HepG2 (cell line): ENCODE results near the gene FFAR4. TPM values are rescaled to one million over a fixed set of nuclear protein-coding genes. Genes with fewer than 3 reads are reported as not detected.
A peak's percentile ranks its signal among the peaks of the same experiment; 100 is the strongest.

Experiments
- ARNT2 ChIP-seq: sonication (generic); formaldehyde crosslinking; IDR thresholded peaks from 2 replicates; pipeline ENCODE4 v1.8.0; 2022; ENCODE audit warnings: mild to moderate bottlenecking, low read depth, missing genetic modification reagents, moderate library complexity
- ETV6 ChIP-seq: sonication (generic); formaldehyde crosslinking; conservative IDR thresholded peaks from 2 replicates; pipeline ENCODE4 v1.4.0; 2020; ENCODE audit warnings: missing genetic modification reagents
- ISL2 ChIP-seq: sonication (generic); formaldehyde crosslinking; IDR thresholded peaks from 2 replicates; pipeline ENCODE4 v1.5.0; 2020; ENCODE audit warnings: missing genetic modification reagents
- KLF6 ChIP-seq: IDR thresholded peaks from 2 replicates; pipeline ENCODE4 v1.8.0; 2016; ENCODE audit warnings: missing biosample characterization, missing genetic modification reagents
- MIER2 ChIP-seq: IDR thresholded peaks from 2 replicates; pipeline ENCODE4 v1.6.1; 2016; ENCODE audit warnings: missing biosample characterization, missing genetic modification reagents
- SMYD3 ChIP-seq: sonication (generic); formaldehyde crosslinking; IDR thresholded peaks from 2 replicates; pipeline ENCODE4 v1.8.1; 2023; ENCODE audit warnings: mild to moderate bottlenecking, missing genetic modification reagents
- SP4 ChIP-seq: sonication (generic); formaldehyde crosslinking; IDR thresholded peaks from 2 replicates; pipeline ENCODE4 v1.8.1; 2023; ENCODE audit warnings: mild to moderate bottlenecking, missing genetic modification reagents
- U2AF1 ChIP-seq: fragments of 200-400 bp; formaldehyde crosslinking; optimal IDR thresholded peaks from 2 replicates; pipeline ENCODE3; 2017; ENCODE audit warnings: mild to moderate bottlenecking, low read depth, low read length
- ZBTB42 ChIP-seq: sonication (generic); formaldehyde crosslinking; IDR thresholded peaks from 2 replicates; pipeline ENCODE4 v1.5.0; 2020; ENCODE audit warnings: mild to moderate bottlenecking, missing genetic modification reagents
- ZFAT ChIP-seq: sonication (generic); formaldehyde crosslinking; conservative IDR thresholded peaks from 2 replicates; pipeline ENCODE4 v1.8.1; 2023; ENCODE audit warnings: missing genetic modification reagents, inconsistent platforms
- ZFP36 ChIP-seq: fragments of 150-350 bp; IDR thresholded peaks from 2 replicates; pipeline ENCODE4 v1.6.1; 2018; ENCODE audit warnings: borderline replicate concordance, low read length, low read depth; ENCODE audit not compliant: partially characterized antibody
- ZNF143 ChIP-seq: sonication (generic); formaldehyde crosslinking; IDR thresholded peaks from 2 replicates; pipeline ENCODE4 v1.4.0; 2020; ENCODE audit warnings: missing genetic modification reagents
- ZNF205 ChIP-seq: IDR thresholded peaks from 2 replicates; pipeline ENCODE4 v1.6.1; 2018; ENCODE audit warnings: missing biosample characterization, missing genetic modification reagents
- ZNF547 ChIP-seq: sonication (generic); formaldehyde crosslinking; IDR thresholded peaks from 2 replicates; pipeline ENCODE4 v1.5.1; 2020; ENCODE audit warnings: mild to moderate bottlenecking, missing genetic modification reagents
- ZNF724P ChIP-seq: sonication (generic); formaldehyde crosslinking; IDR thresholded peaks from 2 replicates; pipeline ENCODE4 v1.8.0; 2022; ENCODE audit warnings: missing genetic modification reagents, borderline replicate concordance
- ZNF766 ChIP-seq: sonication (generic); formaldehyde crosslinking; IDR thresholded peaks from 2 replicates; pipeline ENCODE4 v1.5.0; 2020; ENCODE audit warnings: missing genetic modification reagents, borderline replicate concordance
- ZNF788 ChIP-seq: sonication (generic); formaldehyde crosslinking; IDR thresholded peaks from 2 replicates; pipeline ENCODE4 v1.5.0; 2020; ENCODE audit warnings: mild to moderate bottlenecking, missing genetic modification reagents, borderline replicate concordance
- polyA plus RNA-seq, 8 experiments: library from polyadenylated mRNA; depleted of rRNA in 3 of 8; stranded (reverse) in 7 of 8; unstranded in 1 of 8; fragments of >200 nt; fragmentation: Illumina TruSeq in 4 of 8; extraction: Trizol in 4 of 8; gene quantifications; 2 replicates each; pipeline versions ENCODE4 v1.2.1 to v1.2.3, GENCODE V29; 2011 to 2016; ENCODE audit warnings: low read depth in 4 of 8, missing spikeins in 1 of 8, mixed read lengths in 1 of 8; ENCODE audit not compliant: insufficient read depth in 1 of 8
- total RNA-seq, 5 experiments: library from RNA; depleted of rRNA; stranded (reverse); fragments of >200 nt; fragmentation: Illumina TruSeq; extraction: Trizol; gene quantifications; 2 replicates each; pipeline ENCODE4 v1.2.3, GENCODE V29; 2016; ENCODE audit warnings: low read depth in 1 of 5
- TF ChIP-seq, protein P1 (sequence below): sonication (generic); formaldehyde crosslinking; conservative IDR thresholded peaks from 2 replicates; pipeline ENCODE4 v1.5.0; 2020; ENCODE audit warnings: missing genetic modification reagents
- TF ChIP-seq, protein P2 (sequence below): sonication (generic); formaldehyde crosslinking; IDR thresholded peaks from 2 replicates; pipeline ENCODE4 v1.5.1; 2020; ENCODE audit warnings: missing genetic modification reagents, mild to moderate bottlenecking, borderline replicate concordance
- TF ChIP-seq, protein P3 (sequence below): sonication (generic); formaldehyde crosslinking; IDR thresholded peaks from 2 replicates; pipeline ENCODE4 v1.4.0; 2020; ENCODE audit warnings: mild to moderate bottlenecking, missing genetic modification reagents
- TF ChIP-seq, protein P4 (sequence below): sonication (generic); formaldehyde crosslinking; IDR thresholded peaks from 2 replicates; pipeline ENCODE4 v1.4.0; 2020; ENCODE audit warnings: mild to moderate bottlenecking, missing genetic modification reagents
- TF ChIP-seq, protein P5 (sequence below): sonication (generic); formaldehyde crosslinking; IDR thresholded peaks from 2 replicates; pipeline ENCODE4 v1.5.0; 2020; ENCODE audit warnings: mild to moderate bottlenecking, missing genetic modification reagents
- TF ChIP-seq, protein P6 (sequence below): sonication (generic); formaldehyde crosslinking; IDR thresholded peaks from 2 replicates; pipeline ENCODE4 v1.8.0; 2022; ENCODE audit warnings: missing genetic modification reagents, low read depth, mild to moderate bottlenecking, borderline replicate concordance

Gene FFAR4
- total and polyA plus RNA-seq, 2 of the 13 experiments (the other 11 are each of a cell fraction or from before 2014, with no cell fraction given): 0.09 TPM; not detected in 1

DNA sequence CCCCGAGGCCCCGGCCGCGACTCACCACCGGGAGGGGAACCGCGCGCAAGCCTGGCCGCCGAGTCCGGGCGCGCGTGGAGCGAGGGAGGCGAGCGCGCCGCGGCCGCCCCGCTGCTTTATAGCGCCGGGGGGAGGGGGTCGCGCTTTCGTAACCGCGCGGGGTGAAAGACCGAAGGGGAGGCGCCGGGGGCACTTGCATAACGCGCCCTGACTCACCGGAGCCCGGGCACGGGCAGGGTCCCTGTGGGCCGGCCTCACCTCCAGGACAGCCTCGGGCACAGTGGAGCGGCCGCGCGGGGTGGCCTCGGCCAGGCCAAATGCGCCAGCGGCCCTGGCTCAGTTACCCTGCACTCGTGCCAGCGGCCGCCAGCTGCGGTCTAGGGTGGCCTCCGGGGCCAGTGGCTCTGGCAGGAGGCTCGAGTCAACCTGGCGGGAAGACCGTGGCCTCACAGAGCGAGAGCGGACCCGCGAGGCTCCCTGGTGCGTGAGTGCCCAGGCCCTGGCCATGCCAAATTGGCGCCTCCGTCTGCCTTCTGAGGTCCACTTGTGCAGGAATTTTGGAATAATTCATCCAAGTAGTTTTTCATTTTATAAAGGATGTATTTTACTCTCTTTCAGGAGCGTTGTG, 34.8 kb downstream of the FFAR4 start, which contains the start of gene RBP4 (continued):
- TF ChIP-seq U2AF1 (no peak), ZNF724P (CRISPR knock-in tag) (peak; percentile 35; the same call in 1 of the 2 replicates), ZNF143 (CRISPR knock-in tag) (no peak), MIER2 (CRISPR knock-in tag) (peak; percentile 30; the same call in 1 of the 2 replicates), ISL2 (peak; percentile 83), ZBTB42 (CRISPR knock-in tag) (peak; percentile 33; the same call in 1 of the 2 replicates), ZNF547 (CRISPR knock-in tag) (peak; percentile 92), SMYD3 (CRISPR knock-in tag) (no peak), SP4 (CRISPR knock-in tag) (peak; percentile 75), ETV6 (CRISPR knock-in tag) (no peak; the same call in none of the 2 replicates), ZFAT (CRISPR knock-in tag) (no peak), ARNT2 (CRISPR knock-in tag) (peak; percentile 95), KLF6 (CRISPR knock-in tag) (peak; percentile 94), ZNF205 (CRISPR knock-in tag) (peak; percentile 59), ZFP36 (no peak), ZNF788 (CRISPR knock-in tag) (peak; percentile 90), ZNF766 (CRISPR knock-in tag) (peak; percentile 81; the same call in 1 of the 2 replicates)
- TF ChIP-seq, protein P1, sequence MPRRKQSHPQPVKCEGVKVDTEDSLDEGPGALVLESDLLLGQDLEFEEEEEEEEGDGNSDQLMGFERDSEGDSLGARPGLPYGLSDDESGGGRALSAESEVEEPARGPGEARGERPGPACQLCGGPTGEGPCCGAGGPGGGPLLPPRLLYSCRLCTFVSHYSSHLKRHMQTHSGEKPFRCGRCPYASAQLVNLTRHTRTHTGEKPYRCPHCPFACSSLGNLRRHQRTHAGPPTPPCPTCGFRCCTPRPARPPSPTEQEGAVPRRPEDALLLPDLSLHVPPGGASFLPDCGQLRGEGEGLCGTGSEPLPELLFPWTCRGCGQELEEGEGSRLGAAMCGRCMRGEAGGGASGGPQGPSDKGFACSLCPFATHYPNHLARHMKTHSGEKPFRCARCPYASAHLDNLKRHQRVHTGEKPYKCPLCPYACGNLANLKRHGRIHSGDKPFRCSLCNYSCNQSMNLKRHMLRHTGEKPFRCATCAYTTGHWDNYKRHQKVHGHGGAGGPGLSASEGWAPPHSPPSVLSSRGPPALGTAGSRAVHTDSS (CRISPR knock-in tag): no peak
- TF ChIP-seq, protein P2, sequence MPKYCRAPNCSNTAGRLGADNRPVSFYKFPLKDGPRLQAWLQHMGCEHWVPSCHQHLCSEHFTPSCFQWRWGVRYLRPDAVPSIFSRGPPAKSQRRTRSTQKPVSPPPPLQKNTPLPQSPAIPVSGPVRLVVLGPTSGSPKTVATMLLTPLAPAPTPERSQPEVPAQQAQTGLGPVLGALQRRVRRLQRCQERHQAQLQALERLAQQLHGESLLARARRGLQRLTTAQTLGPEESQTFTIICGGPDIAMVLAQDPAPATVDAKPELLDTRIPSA (CRISPR knock-in tag): no peak
- TF ChIP-seq, protein P3, sequence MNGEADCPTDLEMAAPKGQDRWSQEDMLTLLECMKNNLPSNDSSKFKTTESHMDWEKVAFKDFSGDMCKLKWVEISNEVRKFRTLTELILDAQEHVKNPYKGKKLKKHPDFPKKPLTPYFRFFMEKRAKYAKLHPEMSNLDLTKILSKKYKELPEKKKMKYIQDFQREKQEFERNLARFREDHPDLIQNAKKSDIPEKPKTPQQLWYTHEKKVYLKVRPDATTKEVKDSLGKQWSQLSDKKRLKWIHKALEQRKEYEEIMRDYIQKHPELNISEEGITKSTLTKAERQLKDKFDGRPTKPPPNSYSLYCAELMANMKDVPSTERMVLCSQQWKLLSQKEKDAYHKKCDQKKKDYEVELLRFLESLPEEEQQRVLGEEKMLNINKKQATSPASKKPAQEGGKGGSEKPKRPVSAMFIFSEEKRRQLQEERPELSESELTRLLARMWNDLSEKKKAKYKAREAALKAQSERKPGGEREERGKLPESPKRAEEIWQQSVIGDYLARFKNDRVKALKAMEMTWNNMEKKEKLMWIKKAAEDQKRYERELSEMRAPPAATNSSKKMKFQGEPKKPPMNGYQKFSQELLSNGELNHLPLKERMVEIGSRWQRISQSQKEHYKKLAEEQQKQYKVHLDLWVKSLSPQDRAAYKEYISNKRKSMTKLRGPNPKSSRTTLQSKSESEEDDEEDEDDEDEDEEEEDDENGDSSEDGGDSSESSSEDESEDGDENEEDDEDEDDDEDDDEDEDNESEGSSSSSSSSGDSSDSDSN (CRISPR knock-in tag): peak; percentile 97
- TF ChIP-seq, protein P4, sequence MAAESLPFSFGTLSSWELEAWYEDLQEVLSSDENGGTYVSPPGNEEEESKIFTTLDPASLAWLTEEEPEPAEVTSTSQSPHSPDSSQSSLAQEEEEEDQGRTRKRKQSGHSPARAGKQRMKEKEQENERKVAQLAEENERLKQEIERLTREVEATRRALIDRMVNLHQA: no peak
- TF ChIP-seq, protein P5, sequence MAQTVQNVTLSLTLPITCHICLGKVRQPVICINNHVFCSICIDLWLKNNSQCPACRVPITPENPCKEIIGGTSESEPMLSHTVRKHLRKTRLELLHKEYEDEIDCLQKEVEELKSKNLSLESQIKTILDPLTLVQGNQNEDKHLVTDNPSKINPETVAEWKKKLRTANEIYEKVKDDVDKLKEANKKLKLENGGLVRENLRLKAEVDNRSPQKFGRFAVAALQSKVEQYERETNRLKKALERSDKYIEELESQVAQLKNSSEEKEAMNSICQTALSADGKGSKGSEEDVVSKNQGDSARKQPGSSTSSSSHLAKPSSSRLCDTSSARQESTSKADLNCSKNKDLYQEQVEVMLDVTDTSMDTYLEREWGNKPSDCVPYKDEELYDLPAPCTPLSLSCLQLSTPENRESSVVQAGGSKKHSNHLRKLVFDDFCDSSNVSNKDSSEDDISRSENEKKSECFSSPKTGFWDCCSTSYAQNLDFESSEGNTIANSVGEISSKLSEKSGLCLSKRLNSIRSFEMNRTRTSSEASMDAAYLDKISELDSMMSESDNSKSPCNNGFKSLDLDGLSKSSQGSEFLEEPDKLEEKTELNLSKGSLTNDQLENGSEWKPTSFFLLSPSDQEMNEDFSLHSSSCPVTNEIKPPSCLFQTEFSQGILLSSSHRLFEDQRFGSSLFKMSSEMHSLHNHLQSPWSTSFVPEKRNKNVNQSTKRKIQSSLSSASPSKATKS: no peak; the same call in 1 of the 2 replicates
- TF ChIP-seq, protein P6, sequence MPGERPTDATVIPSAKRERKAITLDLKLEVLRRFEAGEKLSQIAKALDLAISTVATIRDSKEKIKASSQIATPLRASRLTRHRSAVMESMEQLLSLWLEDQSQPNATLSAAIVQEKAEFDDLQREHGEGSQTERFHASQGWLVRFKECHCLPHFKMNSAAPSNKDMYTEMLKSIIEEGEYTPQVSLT (CRISPR knock-in tag): no peak; the same call in 1 of the 2 replicates
